Activated T-cell treated with anti-CD3 and anti-CD28 coated beads for 4 hours (primary cell): ENCODE data around the gene AEBP2.
"Not testable (repeated sequence)": the region's sequence is repeated elsewhere in the genome, so short reads cannot be mapped to it uniquely, and the experiment has no call there.

Experiments used
- DNase-seq: peaks from one replicate; pipeline ENCODE4 v3.0.0-alpha.2; 2020

AEBP2 gene

DNA sequence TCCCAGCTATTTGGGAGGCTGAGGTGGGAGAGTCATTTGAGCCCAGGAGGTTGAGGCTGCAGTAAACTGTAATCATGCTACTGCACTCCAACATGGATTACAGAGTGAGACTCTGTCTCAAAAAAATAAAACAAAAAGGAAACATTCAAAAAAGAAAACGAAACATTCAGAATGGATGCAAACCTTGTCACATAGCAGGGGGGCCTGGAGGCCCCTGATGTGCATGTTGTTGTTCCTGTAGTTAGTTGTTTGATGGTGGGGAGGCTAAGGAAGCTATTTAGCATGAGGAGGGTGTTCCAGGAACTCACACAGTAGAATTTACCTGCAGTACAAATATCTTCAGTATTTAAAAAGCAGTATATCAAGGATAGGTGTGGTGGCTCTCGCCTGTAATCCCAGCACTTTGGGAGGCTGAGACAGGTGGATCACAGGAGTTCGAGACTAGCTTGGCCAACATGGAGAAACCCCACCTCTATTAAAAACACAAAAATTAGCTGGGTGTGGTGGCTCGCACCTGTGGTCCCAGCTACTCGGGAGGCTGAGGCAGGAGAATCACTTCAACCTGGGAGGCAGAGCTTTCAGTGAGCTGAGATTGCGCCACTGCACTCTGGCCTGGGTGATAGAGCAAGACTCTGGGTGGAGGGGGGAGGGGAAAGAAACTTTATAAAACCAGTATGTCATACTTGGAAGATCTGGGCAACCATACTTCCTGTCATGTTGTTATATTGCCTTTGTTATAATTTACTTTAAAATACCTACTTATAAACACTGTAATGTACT is 17.6 kb upstream of the AEBP2 start:
- DNase-seq, result no peak

DNA sequence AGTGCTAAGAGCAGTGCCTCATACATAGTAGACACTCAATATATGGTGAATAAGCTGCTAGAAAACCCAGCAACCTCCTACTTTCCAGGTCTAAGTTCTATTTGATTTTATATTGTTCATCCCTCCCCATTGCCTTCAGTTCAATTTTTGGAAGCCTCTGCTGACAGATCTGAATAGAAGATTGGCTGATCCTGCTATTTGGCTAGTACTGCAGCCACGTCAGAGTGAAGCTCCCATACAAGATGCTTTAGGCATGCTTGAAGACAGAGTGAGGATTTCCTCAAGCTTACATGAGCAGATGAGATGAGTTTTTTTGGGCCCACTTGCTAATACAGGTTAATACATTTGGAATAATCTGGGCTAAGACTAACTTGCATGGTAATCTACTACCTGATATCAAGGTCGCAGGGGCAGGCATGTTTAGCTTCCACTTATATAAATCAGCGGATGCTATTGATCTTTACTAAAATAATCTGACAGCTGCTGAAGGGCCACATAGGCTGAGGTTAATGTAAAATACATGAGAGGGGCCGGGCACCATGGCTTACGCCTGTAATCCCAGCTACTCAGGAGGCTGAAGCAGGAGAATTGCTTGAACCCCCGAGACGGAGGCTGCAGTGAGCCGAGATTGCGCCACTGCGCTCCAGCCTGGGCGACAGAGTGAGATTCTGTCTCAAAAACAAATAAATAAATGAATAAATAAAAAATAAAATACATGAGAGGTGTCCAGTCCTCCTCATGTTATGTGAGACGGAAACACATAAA is 15.9 kb upstream of the AEBP2 start:
- DNase-seq, result no peak

DNA sequence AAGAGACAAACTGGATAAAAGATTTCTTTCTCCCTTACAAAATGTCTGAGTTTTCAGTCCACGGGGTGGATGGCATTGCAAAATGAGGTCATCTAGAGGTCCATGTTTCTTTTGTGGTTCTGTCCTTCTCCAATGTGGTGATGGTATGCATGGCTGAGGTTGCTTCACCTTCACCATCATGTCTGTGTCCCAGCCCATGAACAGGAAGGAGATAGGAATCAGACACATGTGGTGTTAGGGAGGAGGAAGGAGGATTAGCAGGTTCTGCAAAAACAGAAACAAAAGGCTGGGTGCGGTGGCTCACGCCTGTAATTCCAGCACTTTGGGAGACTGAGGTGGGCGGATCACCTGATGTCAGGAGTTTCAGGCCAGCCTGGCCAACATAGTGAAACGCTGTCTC is 11.0 kb upstream of the AEBP2 start:
- DNase-seq, result no peak

DNA sequence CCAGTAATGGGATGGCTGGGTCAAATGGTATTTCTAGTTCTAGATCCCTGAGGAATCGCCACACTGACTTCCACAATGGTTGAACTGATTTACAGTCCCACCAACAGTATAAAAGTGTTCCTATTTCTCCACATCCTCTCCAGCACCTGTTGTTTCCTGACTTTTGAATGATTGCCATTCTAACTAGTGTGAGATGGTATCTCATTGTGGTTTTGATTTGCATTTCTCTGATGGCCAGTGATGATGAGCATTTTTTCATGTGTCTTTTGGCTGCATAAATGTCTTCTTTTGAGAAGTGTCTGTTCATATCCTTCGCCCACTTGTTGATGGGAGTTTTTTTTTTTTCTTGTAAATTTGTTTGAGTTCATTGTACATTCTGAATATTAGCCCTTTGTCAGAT is 9.8 kb upstream of the AEBP2 start:
- DNase-seq, result not testable (repeated sequence)

DNA sequence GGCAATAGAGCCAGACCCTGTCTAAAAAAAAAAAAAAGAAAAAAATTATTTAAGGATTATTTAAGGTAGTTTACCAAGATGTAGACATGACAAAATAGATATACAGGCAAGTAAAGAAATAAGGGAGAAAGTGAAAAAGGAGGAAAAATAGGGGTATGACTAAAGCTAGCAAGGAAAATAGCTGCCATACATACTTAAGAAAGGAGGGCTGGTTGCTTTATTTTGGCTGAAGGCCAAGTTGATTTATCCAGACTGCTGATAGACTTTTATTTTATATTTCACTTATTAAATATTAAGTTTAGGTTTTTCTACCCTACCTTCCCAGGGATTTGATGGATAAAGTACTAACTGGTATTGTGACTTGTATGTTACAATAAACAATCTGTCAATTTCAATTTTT is 8.3 kb upstream of the AEBP2 start:
- DNase-seq, result no peak

DNA sequence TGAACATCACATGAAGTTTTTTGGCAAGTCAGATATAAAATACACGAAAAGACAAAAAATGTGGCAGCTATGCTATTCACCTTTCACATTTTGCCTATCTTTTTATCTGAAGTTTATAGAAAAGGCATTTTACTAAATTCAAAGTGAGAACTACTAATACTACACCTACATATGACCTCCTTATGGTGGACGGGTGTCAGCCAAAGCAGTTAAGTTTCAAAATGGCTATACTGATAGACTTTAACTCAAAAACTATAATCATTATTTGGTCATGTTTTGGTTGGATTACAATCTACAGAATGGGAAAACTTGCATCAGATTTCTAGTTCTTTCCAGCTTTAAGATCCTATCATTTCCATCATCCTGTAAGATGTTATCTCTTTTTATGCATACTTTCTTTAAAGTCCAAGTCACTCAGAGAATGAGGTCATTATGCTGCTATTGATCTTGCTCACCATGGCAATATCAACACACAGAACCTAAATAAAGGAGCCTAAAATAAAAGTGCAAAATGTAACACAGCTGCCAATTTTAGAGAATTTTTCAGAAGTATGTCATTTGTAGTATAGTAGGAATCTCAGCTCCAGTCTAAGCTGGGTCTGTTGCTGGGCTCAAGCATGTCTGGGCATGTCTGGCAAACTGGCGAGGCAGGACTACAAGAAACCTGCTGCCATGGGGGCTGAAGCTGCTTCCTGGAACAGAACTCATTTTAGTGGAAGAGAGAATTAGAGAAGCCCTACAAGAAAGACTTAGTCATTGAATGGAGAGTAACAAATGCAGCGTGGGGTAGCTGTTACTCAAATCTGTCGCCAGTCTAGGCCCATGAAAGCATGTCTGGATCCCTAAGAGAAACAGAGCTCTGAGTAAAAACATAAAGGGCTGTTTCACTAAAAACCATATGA is 7.6 kb upstream of the AEBP2 start:
- no peak for DNase-seq

DNA sequence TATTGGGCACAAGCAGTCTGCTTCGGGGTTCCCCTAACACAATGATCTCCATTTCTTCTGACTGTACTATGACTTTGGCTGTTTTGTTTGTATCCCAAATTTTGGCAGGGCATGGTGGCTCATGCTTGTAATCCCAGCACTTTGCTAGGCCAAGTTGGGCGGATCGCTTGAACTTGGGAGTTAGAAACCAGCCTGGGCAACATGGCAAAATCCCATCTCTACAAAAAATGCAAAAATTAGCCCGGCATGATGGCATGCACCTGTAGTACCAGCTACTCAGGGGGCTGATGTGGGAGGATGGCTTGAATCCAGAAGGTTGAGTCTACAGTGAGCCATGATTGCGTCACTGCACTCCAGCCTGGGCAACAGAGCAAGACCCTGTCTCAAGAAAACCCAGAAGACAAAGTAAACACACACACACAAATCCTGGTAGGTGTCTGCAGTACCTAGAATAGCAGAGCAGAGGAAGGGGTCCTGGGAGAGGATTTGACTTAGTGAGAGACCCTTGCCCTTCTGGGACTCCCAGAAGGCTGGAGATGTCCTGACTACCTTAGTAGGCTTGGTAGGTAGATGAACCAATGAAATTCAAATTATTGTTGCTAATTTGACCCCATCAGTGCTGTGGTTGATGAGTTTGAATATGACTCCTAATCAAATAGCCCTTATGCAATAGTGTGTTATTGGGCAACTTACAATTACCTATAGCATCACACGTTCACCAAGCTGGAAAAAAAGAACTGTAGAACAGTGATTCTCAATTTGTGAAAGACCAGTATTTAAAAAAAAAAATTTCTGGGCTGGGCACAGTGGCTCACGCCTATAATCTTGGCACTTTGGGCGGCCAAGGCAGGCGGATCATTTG is 6.8 kb upstream of the AEBP2 start:
- DNase-seq, result no peak

DNA sequence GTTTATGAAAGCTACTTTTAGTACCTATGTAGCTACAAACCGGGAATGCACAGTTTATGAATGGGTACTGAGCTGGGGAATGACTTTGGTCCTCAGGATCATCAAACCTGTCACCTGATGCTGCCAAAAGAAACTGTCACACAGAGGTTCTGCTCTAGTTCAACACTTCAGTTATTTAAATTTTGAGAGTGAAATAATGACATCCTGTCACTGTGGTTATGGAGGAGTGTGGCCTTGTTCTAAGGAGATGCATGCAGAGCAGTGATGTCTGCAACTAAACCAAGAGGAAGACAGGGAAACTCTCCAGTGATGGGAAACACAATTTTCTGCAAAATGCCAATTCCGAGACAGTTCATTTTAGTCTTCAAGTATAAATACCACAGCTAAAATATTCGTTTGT is 4.8 kb upstream of the AEBP2 start:
- DNase-seq, result no peak

DNA sequence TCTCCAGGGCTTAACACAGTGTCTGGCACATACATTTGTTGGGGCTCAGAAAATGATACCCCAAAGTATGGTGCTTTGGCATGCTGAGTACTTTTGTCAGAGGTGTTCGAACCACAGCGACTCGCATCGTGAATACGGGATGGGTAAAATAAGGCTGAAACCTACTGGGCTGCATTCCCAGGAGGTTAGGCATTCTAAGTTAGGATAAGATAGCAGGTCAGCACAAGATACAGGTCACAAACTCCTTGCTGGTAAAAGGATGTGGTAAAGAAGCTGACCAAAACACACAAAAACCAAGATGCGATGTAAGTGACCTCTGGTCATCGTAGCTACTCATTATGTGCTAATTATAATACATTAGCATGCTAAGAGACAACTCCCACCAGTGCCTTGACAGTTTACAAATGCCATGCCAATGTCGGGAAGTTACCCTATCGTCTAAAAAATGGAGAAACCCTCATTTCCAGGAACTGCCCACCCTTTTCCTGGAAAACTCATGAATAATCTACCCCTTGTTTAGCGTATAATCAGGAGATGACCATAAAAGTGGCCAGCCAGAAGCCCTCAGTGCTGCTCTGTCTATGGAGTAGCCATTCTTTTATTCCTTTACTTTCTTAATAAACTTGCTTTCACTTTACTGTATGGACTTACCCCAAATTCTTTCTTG is 3.3 kb upstream of the AEBP2 start:
- DNase-seq, result no peak

DNA sequence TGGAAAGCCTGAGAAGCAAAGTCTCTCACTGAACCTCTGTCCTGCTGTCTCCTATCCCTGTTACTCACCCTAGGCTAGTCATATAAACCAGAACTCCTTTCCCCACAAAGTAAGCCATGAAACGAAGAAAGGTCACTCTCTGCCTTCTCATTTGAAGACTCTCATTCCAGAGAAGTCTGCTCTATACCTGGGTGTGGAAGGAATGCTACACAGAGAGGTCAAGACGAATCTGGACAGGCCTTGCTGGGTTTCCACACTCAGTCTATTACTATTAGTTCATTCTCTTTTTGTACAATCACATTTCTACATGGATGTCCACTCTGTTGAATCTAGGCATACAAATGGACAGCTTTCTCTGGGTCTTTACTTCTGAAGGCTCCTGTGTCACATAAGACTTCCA is 2.4 kb upstream of the AEBP2 start:
- no peak for DNase-seq

DNA sequence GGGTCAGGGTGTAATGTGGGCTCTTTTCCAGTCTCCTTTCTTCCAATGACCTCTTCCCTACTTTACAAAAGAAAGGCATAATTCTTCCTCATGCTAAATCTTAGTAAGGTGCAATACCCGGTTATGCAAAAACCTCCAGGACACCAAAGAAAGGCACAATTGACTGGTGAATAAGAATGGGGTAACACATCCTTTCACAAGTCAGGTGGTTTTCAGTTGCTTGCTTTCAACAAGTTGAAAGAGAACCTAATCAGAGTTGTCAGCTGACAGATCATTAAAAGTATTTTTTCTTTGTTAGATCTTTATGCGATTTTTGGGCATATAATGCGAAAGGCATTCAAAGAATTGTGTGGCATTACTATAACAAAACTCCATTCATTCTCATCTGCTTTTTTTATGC is 1.3 kb upstream of the AEBP2 start:
- no peak for DNase-seq

DNA sequence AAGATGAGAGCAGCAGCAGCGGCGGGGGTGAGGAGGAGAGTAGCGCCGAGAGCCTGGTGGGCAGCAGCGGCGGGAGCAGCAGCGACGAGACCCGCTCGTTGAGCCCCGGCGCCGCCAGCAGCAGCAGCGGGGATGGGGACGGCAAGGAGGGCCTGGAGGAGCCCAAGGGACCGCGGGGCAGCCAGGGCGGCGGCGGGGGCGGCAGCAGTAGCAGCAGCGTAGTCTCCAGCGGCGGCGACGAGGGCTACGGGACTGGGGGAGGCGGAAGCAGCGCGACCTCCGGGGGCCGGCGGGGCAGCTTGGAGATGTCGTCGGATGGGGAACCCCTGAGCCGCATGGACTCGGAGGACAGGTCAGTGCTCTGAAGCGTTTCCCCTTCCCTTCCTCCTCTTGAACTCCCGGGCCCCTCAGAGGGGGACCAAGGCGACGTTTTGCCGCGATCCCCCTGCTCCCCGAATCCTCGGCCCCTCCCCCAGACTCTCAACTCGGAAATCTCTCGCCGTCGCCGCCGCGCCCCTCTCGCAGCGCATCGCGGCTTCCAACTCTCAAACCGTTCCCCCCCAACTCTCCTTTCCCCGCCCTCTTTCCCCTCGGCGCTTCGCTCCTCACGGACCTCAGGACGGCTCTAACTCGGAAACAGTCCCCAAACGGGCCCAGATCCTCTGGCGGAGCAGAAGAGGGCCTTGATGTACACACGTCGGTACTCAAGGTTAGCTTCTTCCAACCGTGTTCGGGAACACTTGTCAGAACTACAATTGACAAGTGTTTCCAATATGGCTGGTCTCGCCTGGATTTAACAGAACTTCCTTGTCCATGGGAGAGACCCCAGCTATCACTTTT is 947 bp downstream of the AEBP2 start:
- peak; percentile 43 for DNase-seq

DNA sequence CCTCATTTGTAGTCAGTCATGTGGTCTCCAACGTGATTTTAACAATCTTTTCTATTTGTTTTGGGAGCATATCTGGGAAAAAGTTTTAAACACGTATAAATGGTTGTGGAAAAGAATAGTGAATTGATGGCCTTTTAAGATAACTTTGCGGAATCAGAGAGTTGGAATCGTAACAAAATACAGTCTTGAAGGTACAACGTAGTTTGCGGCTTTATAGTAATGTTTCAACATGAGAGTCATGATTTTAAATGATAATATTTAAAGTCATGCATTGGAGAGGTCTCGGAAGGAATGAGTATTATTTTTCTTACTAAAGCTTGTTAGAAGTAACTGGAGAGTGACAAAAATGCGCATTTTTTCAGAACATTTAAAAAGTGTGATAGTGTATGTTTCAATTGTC is 1.6 kb downstream of the AEBP2 start:
- DNase-seq, result no peak

DNA sequence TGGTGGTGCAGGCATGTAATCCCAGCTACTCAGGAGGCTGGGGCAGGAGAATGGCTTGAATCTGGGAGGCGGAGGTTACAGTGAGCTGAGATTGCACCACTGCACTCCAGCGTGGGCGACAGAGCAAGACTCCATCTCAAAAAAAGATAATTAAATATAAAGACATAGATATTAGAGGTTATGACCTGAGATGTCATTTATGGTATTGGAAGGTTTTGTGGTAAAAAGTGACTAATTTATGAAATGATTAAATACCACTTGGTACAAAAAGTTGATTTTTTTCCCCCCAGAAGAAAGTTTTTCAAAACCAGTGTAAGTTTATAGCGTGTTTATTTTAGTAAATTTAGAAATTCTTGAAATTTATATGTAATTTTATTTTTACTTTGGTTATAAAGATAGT is 4.3 kb downstream of the AEBP2 start:
- no peak for DNase-seq

DNA sequence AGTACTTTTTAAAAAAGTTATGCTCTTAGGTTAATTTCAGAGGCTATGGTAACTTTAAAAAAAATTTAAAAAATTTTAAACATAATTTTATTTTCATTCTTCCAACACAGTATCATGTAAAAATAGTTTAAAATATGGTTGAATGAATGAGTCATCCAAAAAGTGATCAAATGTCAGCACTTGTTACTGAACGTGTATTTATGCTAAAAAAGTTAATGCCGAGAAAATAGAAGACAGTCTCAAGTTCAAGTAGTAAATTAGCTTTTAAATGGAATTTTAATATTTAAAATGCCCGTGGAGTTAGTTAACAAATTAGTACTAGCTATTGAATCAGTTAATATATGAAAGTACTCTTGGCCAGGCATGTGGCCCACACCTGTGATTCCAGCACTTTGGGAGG is 4.8 kb downstream of the AEBP2 start:
- no peak for DNase-seq

DNA sequence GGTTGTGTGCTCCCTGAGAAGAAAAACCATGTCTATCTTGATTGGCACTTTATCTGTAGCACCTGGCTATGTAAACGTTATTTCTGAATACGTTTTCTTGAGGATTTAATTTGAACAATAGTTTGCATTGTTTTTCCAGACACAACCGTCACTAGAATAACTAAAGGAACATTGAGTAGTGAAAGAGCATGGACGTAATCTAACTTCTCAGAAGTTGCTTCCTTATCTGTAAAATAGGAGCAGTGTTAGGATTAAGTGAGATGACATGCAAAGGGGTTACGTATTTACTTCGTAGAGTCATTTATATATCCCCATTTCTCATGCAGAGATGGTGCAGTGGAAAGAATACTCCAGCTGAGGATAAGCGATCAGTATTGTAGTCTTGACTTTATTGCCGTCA is 8.1 kb downstream of the AEBP2 start:
- DNase-seq, result no peak

DNA sequence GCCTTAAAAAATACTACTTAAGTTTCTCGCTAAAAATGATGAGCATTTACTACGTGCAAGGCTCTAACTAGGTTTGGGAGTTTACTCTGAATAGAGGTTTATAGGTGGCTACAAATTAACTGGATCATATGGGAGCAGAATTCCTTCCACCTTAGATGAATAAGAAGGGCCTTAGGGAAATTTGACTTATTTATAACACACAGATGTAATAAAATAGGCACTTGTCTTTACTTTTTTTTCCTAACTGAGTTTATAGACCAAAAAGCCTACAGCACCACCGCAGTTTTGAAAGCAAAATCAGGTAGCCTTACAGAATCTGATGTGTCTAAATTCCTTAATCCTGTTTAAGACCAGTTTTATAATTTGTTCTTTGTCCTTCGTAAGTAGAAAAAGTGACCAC is 10.5 kb downstream of the AEBP2 start:
- no peak for DNase-seq

DNA sequence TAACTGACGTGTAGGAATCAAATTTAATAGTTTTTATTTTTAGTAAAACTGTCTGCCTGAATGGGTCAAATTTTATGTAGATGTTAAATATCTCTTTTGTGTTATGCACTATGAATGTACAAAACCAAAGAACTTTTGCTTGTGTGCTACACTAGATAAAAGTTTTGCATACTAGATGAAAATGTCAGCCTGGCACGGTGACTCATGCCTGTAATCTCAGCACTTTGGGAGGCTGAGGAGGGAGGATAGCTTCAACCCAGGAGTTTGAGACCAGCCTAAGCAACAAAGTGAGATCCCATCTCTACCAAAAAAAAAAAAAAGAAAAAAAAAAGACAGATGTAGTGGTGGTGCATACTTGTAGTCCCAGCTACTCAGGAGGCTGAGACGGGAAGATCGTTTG is 11.1 kb downstream of the AEBP2 start:
- DNase-seq, result no peak

DNA sequence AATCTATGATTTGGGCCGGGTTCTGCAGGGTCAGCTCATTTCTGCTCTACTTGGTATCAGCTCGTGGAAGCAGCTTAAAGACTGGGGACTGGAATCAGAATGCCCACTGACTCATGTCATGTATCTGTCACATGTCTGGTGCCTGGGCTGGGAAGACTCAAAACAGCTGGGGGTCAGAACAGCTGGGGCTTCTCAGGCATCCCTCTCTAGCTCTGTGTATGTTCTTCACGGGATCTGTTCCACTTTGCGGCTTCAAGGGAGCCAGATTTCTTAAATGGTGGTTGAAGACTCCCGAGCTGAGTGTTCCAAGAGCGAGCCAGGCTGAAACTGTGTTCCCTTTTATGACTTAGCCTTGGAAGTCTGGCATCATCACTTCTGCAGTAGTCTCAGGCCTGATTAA is 11.9 kb downstream of the AEBP2 start:
- DNase-seq, result no peak

DNA sequence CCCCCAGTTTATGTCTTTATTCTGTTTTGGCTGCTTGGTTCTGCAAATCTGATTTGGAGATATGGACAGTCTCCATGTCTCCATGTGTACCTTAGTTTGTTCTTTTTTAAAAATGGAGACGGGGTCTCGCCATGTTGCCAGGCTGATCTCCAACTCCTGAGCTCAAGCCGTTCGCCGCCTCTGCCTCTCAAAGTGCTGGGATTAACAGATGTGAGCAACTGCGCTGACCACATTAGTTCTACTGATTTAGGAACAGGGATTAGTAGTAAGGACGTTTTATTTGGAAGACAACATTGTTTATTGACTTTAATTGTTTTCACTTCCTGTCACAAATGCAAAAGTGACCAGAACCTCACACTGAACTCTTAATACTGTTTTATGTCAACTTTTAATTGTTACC is 14.7 kb downstream of the AEBP2 start:
- no peak for DNase-seq

DNA sequence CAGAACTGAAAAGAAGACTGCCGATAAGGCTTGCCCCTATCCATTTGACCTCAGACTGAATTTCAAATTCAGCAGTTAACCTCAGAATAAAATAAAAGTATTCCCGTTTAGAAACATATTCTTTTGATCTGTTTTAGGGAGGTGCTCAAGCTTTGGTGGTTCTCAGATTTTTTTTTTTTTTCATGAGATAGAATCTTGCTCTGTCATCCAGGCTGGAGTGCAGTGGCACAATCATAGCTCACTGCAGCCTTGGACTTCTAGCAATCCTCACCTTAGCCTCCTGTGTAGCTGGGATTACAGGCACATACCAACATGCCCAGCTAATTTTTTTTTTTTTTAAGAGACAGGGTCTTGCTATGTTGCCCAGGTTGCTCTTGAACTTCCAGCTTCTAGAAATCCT is 15.5 kb downstream of the AEBP2 start:
- no peak for DNase-seq
